Liver (tissue), 9 donors: ENCODE measurements around the gene GPR42. TPM values are rescaled to one million over a fixed set of nuclear protein-coding genes. Genes with fewer than 3 reads are reported as not detected.

Source experiments
- DNase-seq: peaks from one replicate; pipeline ENCODE4 v3.0.0-alpha.2; 2017; ENCODE audit warnings: low spot score
- H3K27ac ChIP-seq, 2 donors: one replicate each; pipeline ENCODE4 v1.7.0; 2013; ENCODE audit warnings: inconsistent platforms in 2 of 2, low read length in 2 of 2, control low read depth in 1 of 2, low read depth in 1 of 2, mild to moderate bottlenecking in 1 of 2
- H3K27me3 ChIP-seq, 4 donors: one replicate each; pipeline versions ENCODE4 v1.6.1 to v1.7.0; 2013; ENCODE audit warnings: low read length in 3 of 4, inconsistent platforms in 1 of 4, mild to moderate bottlenecking in 1 of 4, moderate library complexity in 1 of 4; ENCODE audit not compliant: control insufficient read depth in 4 of 4, insufficient read depth in 4 of 4
- H3K36me3 ChIP-seq, 4 donors: one replicate each; pipeline versions ENCODE4 v1.6.1 to v1.7.0; 2013; ENCODE audit warnings: low read length in 3 of 4, mild to moderate bottlenecking in 3 of 4, low read depth in 1 of 4, moderate library complexity in 1 of 4; ENCODE audit not compliant: control insufficient read depth in 4 of 4, insufficient read depth in 3 of 4
- H3K4me1 ChIP-seq, 4 donors: one replicate each; pipeline versions ENCODE4 v1.6.1 to v1.7.0; 2013; ENCODE audit warnings: low read length in 3 of 4, mild to moderate bottlenecking in 3 of 4, moderate library complexity in 1 of 4; ENCODE audit not compliant: control insufficient read depth in 4 of 4, insufficient read depth in 4 of 4
- H3K4me3 ChIP-seq, 3 donors: one replicate each; pipeline versions ENCODE4 v1.6.1 to v1.7.0; 2013; ENCODE audit warnings: low read length in 3 of 3, control low read depth in 1 of 3, low read depth in 1 of 3, mild to moderate bottlenecking in 1 of 3
- H3K9ac ChIP-seq, 2 donors: one replicate each; pipeline ENCODE4 v1.7.0; 2013; ENCODE audit warnings: low read length in 2 of 2, mild to moderate bottlenecking in 2 of 2, moderate library complexity in 2 of 2, control low read depth in 1 of 2, low read depth in 1 of 2
- H3K9me3 ChIP-seq, 4 donors: one replicate each; pipeline versions ENCODE4 v1.6.1 to v1.7.0; 2013; ENCODE audit warnings: low read length in 3 of 4; ENCODE audit not compliant: control insufficient read depth in 4 of 4
- ATF3 ChIP-seq: IDR thresholded peaks from 2 replicates; pipeline ENCODE4 v1.6.1; 2016; ENCODE audit warnings: antibody characterized with exemption
- CTCF ChIP-seq: fragments of 150-350 bp; IDR thresholded peaks from 2 replicates; pipeline ENCODE4 v1.5.1; 2017; ENCODE audit warnings: improper control_type of control experiment, low read depth, low read length; ENCODE audit not compliant: missing input control
- EGR1 ChIP-seq, 2 donors: IDR thresholded peaks; 2 replicates each; pipeline ENCODE4 v1.6.1; 2016 to 2018; ENCODE audit warnings: antibody characterized with exemption in 2 of 2, low read depth in 2 of 2
- FOXA1 ChIP-seq: IDR thresholded peaks from 2 replicates; pipeline ENCODE4 v1.6.1; 2016; ENCODE audit warnings: antibody characterized with exemption
- FOXA2 ChIP-seq: IDR thresholded peaks from 2 replicates; pipeline ENCODE4 v1.6.1; 2016; ENCODE audit warnings: antibody characterized with exemption
- GABPA ChIP-seq, 2 donors: IDR thresholded peaks in 1 of 2; conservative IDR thresholded peaks in 1 of 2; 2 replicates each; pipeline ENCODE4 v1.6.1; 2016; ENCODE audit warnings: antibody characterized with exemption in 2 of 2, mild to moderate bottlenecking in 1 of 2, moderate library complexity in 1 of 2
- HNF4A ChIP-seq, 2 donors: conservative IDR thresholded peaks; 2 replicates each; pipeline ENCODE4 v1.6.1; 2016; ENCODE audit warnings: antibody characterized with exemption in 2 of 2, mild to moderate bottlenecking in 2 of 2
- HNF4G ChIP-seq: IDR thresholded peaks from 2 replicates; pipeline ENCODE4 v1.6.1; 2016; ENCODE audit warnings: antibody characterized with exemption
- JUND ChIP-seq, 2 donors: IDR thresholded peaks; 2 replicates each; pipeline ENCODE4 v1.6.1; 2016; ENCODE audit warnings: antibody characterized with exemption in 2 of 2
- MAX ChIP-seq: IDR thresholded peaks from 2 replicates; pipeline ENCODE4 v1.6.1; 2016; ENCODE audit warnings: antibody characterized with exemption
- NR2F2 ChIP-seq: IDR thresholded peaks from 2 replicates; pipeline ENCODE4 v1.6.1; 2016; ENCODE audit warnings: antibody characterized with exemption
- RAD21 ChIP-seq, 2 donors: IDR thresholded peaks; 2 replicates each; pipeline ENCODE4 v1.6.1; 2016; ENCODE audit warnings: antibody characterized with exemption in 2 of 2, mild to moderate bottlenecking in 2 of 2
- REST ChIP-seq: IDR thresholded peaks from 2 replicates; pipeline ENCODE4 v1.6.1; 2016; ENCODE audit warnings: antibody characterized with exemption, mild to moderate bottlenecking
- RXRA ChIP-seq, 2 donors: IDR thresholded peaks; 2 replicates each; pipeline ENCODE4 v1.6.1; 2017 to 2018; ENCODE audit warnings: antibody characterized with exemption in 2 of 2, mild to moderate bottlenecking in 1 of 2
- SP1 ChIP-seq: IDR thresholded peaks from 2 replicates; pipeline ENCODE4 v1.6.1; 2018; ENCODE audit warnings: antibody characterized with exemption, mild to moderate bottlenecking
- TAF1 ChIP-seq: conservative IDR thresholded peaks from 2 replicates; pipeline ENCODE4 v1.6.1; 2016; ENCODE audit warnings: antibody characterized with exemption, mild to moderate bottlenecking
- YY1 ChIP-seq: IDR thresholded peaks from 2 replicates; pipeline ENCODE4 v1.6.1; 2016; ENCODE audit warnings: antibody characterized with exemption, mild to moderate bottlenecking
- ZBTB33 ChIP-seq: IDR thresholded peaks from 2 replicates; pipeline ENCODE4 v1.6.1; 2016; ENCODE audit warnings: antibody characterized with exemption
- WGBS: extraction: QIAGEN DNeasy Blood & Tissue Kit; methylation state at CpG from one replicate; pipeline ENCODE4 v1.1.7; 2013; 5-methylcytosine and 5-hydroxymethylcytosine counted together
- polyA plus RNA-seq, 2 donors: library from polyadenylated mRNA; stranded (reverse) in 1 of 2; unstranded in 1 of 2; fragments of 200-250 nt in 1 of 2; fragments of >200 nt in 1 of 2; fragmentation: Nextera tagmentation in 1 of 2; extraction: Ambion mirVana in 1 of 2; gene quantifications; one replicate each; pipeline versions ENCODE4 v1.2.1 to v1.2.3, GENCODE V29; 2013 to 2015
- total RNA-seq, 2 donors: library from RNA; depleted of rRNA; stranded (reverse); fragments of >200 nt; gene quantifications; one replicate each; pipeline ENCODE4 v1.2.3, GENCODE V29; 2014
- donor health status: healthy.
- donor health status: healthy.
- donor health status: healthy.
- donor health status: healthy.
- donor health status: healthy.

The GPR42 gene
- total and polyA plus RNA-seq, 4 donors = not detected

GRCh38 chr19:35396240-35396885 is 25.5 kb downstream of the GPR42 start:
- H3K4me1 ChIP-seq = no peaks in the 10 kb centered on the region
- H3K9me3 ChIP-seq = no peaks in the 10 kb centered on the region

More at GRCh38 chr19:35396240-35396885, 25.5 kb downstream of the GPR42 start:
- WGBS = 92% methylated on average over 14 of the region's 14 CpGs
- H3K4me3 ChIP-seq = no peak overlapping the region
- no peak overlapping the region for H3K27ac ChIP-seq
- H3K9ac ChIP-seq = no peak overlapping the region
- TF ChIP-seq FOXA1 (no peak), NR2F2 (no peak), TAF1 (no peak), YY1 (no peak), ZBTB33 (no peak), REST (no peak), RAD21 (IDR thresholded peaks at IDR 0.05) (no peak), HNF4G (no peak), MAX (no peak), RXRA (IDR thresholded peaks at IDR 0.05) (no peak), EGR1 (IDR thresholded peaks at IDR 0.05; ENCODE audit: low read depth in 2 of 2) (no peak), HNF4A (conservative IDR thresholded peaks at IDR 0.05) (no peak), CTCF (no peak), ATF3 (no peak), SP1 (no peak), JUND (IDR thresholded peaks at IDR 0.05) (no peak), GABPA (IDR thresholded peaks at IDR 0.05 in 1 of 2, conservative IDR thresholded peaks at IDR 0.05 in 1 of 2) (no peak), FOXA2 (no peak)
- H3K27me3 ChIP-seq = no peaks in the 10 kb centered on the region
- H3K36me3 ChIP-seq = no peaks in the 10 kb centered on the region
- DNase-seq = no peak
